ENCODE data around the gene COQ4. TPM values are rescaled to one million over a fixed set of nuclear protein-coding genes. Genes with fewer than 3 reads are reported as not detected.

COQ4 gene
- total RNA-seq, 4 donors from 2014 or later = 55.5 to 89.2 (median 77.9) TPM

DNA sequence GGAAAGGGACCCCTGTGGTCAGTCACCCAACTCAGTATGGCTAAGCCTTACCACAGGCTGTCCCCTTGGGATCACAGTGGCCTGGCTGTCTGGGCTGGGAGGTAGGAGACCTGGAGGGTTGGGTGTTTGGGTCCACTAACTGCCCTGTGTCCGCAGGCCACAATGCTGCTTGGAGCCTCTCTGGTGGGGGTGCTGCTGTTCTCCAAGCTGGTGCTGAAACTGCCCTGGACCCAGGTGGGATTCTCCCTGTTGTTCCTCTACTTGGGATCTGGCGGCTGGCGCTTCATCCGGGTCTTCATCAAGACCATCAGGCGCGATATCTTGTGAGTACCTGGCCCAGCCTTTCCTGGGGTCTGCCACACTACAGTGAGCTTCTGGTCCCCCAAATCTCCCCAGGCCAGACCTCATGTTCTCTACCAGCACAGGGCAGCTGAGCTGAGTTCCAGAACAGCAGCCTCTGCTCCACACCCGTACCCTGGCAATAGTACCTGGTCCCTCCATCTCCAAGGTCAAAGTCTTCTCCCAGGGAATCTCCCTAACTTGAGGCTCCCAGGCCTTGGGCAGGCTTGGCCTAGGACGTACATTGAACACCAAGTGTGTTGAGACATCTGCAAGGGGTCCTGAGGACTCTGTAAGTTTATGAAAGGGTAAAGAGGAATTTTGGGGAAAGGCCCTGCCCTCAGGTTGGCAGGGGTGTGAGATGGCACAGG, 20.5 kb downstream of the COQ4 start:
- Histone ChIP-seq H3K4me1 (peaks cover 0 to 23% (median 11%) of the 10 kb centered on the region in 3 donors), H3K27ac (no peak overlapping the region), H3K36me3 (peaks cover 31 to 63% (median 38%) of the 10 kb centered on the region in 3 donors), H3K27me3 (no peaks in the 10 kb centered on the region), H3K4me3 (no peak overlapping the region), H3K9me3 (no peaks in the 10 kb centered on the region)
- 64 to 90% methylated on average over 2 to 6 of the region's 8 CpGs for WGBS, 2 donors
- no peak for DNase-seq
- TF ChIP-seq POLR2A (IDR thresholded peaks at IDR 0.05) = no peak
- TF ChIP-seq, protein P1, sequence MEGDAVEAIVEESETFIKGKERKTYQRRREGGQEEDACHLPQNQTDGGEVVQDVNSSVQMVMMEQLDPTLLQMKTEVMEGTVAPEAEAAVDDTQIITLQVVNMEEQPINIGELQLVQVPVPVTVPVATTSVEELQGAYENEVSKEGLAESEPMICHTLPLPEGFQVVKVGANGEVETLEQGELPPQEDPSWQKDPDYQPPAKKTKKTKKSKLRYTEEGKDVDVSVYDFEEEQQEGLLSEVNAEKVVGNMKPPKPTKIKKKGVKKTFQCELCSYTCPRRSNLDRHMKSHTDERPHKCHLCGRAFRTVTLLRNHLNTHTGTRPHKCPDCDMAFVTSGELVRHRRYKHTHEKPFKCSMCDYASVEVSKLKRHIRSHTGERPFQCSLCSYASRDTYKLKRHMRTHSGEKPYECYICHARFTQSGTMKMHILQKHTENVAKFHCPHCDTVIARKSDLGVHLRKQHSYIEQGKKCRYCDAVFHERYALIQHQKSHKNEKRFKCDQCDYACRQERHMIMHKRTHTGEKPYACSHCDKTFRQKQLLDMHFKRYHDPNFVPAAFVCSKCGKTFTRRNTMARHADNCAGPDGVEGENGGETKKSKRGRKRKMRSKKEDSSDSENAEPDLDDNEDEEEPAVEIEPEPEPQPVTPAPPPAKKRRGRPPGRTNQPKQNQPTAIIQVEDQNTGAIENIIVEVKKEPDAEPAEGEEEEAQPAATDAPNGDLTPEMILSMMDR (IDR thresholded peaks at IDR 0.05) = no peak
- intact Hi-C loops (cut with DNase I) = loop anchor here (5.0 kb wide), 1 partner anchor 51 kb away; no protein-coding TSS in a partner anchor

DNA sequence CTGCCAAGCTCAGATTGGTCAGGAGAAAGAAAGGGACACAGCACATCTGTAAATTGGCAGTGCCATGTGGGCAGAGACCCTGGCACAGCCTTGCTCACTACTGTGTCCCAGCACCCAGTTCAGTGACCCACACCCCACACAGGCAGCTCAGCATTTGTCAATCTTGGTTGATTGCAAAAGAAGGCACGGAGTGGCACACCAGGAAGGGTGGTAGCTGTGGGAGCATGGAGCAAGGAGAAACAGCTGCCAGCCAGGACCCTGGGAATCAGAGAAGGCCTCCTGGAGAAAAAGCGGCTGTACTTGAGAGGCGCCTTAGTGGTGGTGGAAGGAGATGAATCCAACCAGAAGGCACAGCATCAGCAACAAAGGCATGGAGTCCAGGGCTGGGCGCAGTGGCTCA, 21.2 kb downstream of the COQ4 start:
- DNase-seq = no peak
- H3K4me3 ChIP-seq = no peak overlapping the region
- intact Hi-C loops (cut with DNase I) = loop anchor here (5.0 kb wide), 1 partner anchor 52 kb away; no protein-coding TSS in a partner anchor
- H3K9me3 ChIP-seq = no peaks in the 10 kb centered on the region
- H3K4me1 ChIP-seq = peaks cover 0 to 23% (median 11%) of the 10 kb centered on the region in 3 donors
- TF ChIP-seq, protein P1 (IDR thresholded peaks at IDR 0.05) = no peak
- TF ChIP-seq POLR2A (IDR thresholded peaks at IDR 0.05) = no peak
- H3K27me3 ChIP-seq = no peaks in the 10 kb centered on the region
- H3K36me3 ChIP-seq = peaks cover 37 to 71% (median 45%) of the 10 kb centered on the region in 3 donors
- no peak overlapping the region for H3K27ac ChIP-seq
- WGBS, 2 donors = 94% methylated on average over 4 of the region's 4 CpGs

DNA sequence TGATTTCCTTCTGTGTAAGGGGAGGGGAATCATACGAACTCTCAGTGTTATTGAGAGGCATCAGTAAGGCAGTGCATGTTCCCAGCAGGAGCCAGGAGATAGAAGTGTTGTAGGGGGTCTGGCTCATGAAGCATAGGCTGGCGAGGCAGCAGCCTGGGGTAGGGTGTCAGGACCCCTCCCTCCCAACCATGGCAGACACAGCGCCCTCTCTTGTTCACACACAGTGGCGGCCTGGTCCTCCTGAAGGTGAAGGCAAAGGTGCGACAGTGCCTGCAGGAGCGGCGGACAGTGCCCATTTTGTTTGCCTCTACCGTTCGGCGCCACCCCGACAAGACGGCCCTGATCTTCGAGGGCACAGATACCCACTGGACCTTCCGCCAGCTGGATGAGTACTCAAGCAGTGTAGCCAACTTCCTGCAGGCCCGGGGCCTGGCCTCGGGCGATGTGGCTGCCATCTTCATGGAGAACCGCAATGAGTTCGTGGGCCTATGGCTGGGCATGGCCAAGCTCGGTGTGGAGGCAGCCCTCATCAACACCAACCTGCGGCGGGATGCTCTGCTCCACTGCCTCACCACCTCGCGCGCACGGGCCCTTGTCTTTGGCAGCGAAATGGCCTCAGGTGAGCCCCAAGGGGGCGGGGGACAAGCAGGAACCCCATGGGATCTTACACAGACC, 22.4 kb downstream of the COQ4 start:
- peaks cover 43 to 83% (median 49%) of the 10 kb centered on the region in 3 donors for H3K36me3 ChIP-seq
- WGBS, 2 donors = 80 to 90% methylated on average over 2 to 9 of the region's 28 CpGs
- no peaks in the 10 kb centered on the region for H3K9me3 ChIP-seq
- no peak for DNase-seq
- no peaks in the 10 kb centered on the region for H3K27me3 ChIP-seq
- intact Hi-C loops (cut with DNase I) = loop anchor here (5.0 kb wide), 1 partner anchor 53 kb away; no protein-coding TSS in a partner anchor
- H3K4me3 ChIP-seq = no peak overlapping the region
- peaks cover 0 to 16% (median 5%) of the 10 kb centered on the region in 3 donors for H3K4me1 ChIP-seq
- no peak overlapping the region for H3K27ac ChIP-seq
- no peak for TF ChIP-seq POLR2A (IDR thresholded peaks at IDR 0.05)
- TF ChIP-seq, protein P1 (IDR thresholded peaks at IDR 0.05) = no peak

DNA sequence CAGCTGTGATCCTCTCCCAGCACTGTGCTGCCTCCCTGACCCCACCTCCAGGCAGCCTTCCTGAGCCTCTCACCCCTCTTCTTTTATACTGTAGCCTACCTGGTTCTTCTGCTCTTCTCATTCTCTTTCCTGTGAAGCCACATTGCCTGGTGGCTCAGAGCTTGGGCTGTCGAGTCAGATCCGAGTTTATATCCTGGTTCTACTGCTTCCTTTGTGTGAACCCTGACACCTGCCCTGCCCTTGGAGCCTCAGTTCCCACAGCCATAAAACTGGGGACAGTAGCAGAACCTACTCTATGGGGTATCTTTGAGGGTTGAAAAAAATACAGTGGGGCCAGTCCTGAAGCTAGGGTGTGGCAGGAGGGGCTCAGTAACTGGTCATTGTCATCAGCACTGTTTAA, 26.5 kb downstream of the COQ4 start:
- no peaks in the 10 kb centered on the region for H3K27me3 ChIP-seq
- no peaks in the 10 kb centered on the region for H3K9me3 ChIP-seq
- H3K36me3 ChIP-seq = peaks cover 35 to 98% (median 52%) of the 10 kb centered on the region in 3 donors
- TF ChIP-seq, protein P1 (IDR thresholded peaks at IDR 0.05) = no peak
- no peak for TF ChIP-seq POLR2A (IDR thresholded peaks at IDR 0.05)
- no peak overlapping the region for H3K27ac ChIP-seq
- H3K4me1 ChIP-seq = no peaks in the 10 kb centered on the region
- intact Hi-C loops (cut with DNase I) = no loop called here
- H3K4me3 ChIP-seq = no peak overlapping the region
- 75 to 80% methylated on average over 2 of the region's 2 CpGs for WGBS, 2 donors
- DNase-seq = no peak

DNA sequence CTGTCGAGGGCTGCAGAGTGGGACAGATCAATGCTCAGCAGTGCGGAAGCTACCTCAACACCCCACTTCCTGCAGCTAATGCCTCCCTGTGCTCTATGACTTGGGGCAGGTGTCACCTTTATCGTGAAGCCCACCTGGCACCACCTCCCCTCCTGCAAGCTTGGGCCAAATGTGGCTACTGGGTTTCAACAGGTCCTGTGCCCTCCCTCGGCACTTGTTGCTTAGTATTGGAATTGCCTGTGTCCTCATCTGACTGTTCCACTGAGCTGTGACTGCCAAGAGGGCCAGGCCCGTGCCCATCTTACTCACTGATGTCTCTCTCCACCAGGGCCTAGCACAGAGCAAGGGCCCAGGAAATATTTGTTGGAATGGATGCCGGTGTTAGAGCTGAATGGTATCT, 27.1 kb downstream of the COQ4 start:
- WGBS, 2 donors = 90 to 94% methylated on average over 3 to 6 of the region's 6 CpGs
- Histone ChIP-seq H3K4me1 (no peaks in the 10 kb centered on the region), H3K27ac (no peak overlapping the region), H3K27me3 (no peaks in the 10 kb centered on the region), H3K36me3 (peaks cover 34 to 98% (median 49%) of the 10 kb centered on the region in 3 donors), H3K4me3 (no peak overlapping the region), H3K9me3 (no peaks in the 10 kb centered on the region)
- TF ChIP-seq, protein P1 (IDR thresholded peaks at IDR 0.05) = no peak
- TF ChIP-seq POLR2A (IDR thresholded peaks at IDR 0.05) = no peak
- intact Hi-C loops (cut with DNase I) = no loop called here
- no peak for DNase-seq

Data from esophagus squamous epithelium (tissue), 5 donors.